Mesenchymal stem cell (in vitro differentiated cells and primary cell): Measurements from ENCODE around the gene SLCO1C1.

Experiments
- DNase-seq: peaks from one replicate; pipeline ENCODE4 v3.0.0-alpha.2; 2013
- H2AFZ ChIP-seq: one replicate; pipeline ENCODE4 v1.6.1; 2013; ENCODE audit warnings: low read depth, mild to moderate bottlenecking, control low read depth, inconsistent platforms, low read length, moderate library complexity
- H2AK5ac ChIP-seq: 2 replicates; pipeline ENCODE4 v1.6.1; 2013; ENCODE audit warnings: low read length, moderate library complexity, mild to moderate bottlenecking, inconsistent platforms; ENCODE audit not compliant: severe bottlenecking
- H2BK120ac ChIP-seq: one replicate; pipeline ENCODE4 v1.6.1; 2013; ENCODE audit warnings: low read depth, mild to moderate bottlenecking, inconsistent platforms, low read length, moderate library complexity
- H2BK12ac ChIP-seq, 2 experiments: one replicate each; pipeline ENCODE4 v1.6.1; 2013; ENCODE audit warnings: inconsistent platforms in 2 of 2, low read length in 2 of 2, mild to moderate bottlenecking in 2 of 2, moderate library complexity in 2 of 2, control low read depth in 1 of 2
- H2BK15ac ChIP-seq: one replicate; pipeline ENCODE4 v1.6.1; 2013; ENCODE audit warnings: mild to moderate bottlenecking, low read depth, inconsistent platforms; ENCODE audit not compliant: poor library complexity, severe bottlenecking
- H2BK5ac ChIP-seq: 2 replicates; pipeline ENCODE4 v1.6.1; 2013; ENCODE audit warnings: low read depth, mild to moderate bottlenecking, low read length, control low read depth, inconsistent platforms; ENCODE audit not compliant: poor library complexity, severe bottlenecking
- H3K14ac ChIP-seq, 2 experiments: one replicate each; pipeline ENCODE4 v1.6.1; 2013; ENCODE audit warnings: inconsistent platforms in 2 of 2, low read length in 2 of 2, control low read depth in 1 of 2, mild to moderate bottlenecking in 1 of 2, moderate library complexity in 1 of 2
- H3K18ac ChIP-seq, 2 experiments: one replicate each; pipeline ENCODE4 v1.6.1; 2013; ENCODE audit warnings: inconsistent platforms in 2 of 2, low read length in 2 of 2, control low read depth in 1 of 2, low read depth in 1 of 2, mild to moderate bottlenecking in 1 of 2
- H3K23ac ChIP-seq, 2 experiments: one replicate each; pipeline ENCODE4 v1.6.1; 2013; ENCODE audit warnings: inconsistent platforms in 2 of 2, low read length in 2 of 2, mild to moderate bottlenecking in 2 of 2, moderate library complexity in 2 of 2, control low read depth in 1 of 2
- H3K27ac ChIP-seq: 2 replicates; pipeline ENCODE4 v1.5.1; 2013; ENCODE audit warnings: mild to moderate bottlenecking, moderate library complexity, low read length, control low read depth, inconsistent platforms; ENCODE audit not compliant: poor library complexity, severe bottlenecking
- H3K27me3 ChIP-seq, 2 experiments: 2 replicates each; pipeline versions ENCODE4 v1.6.1 to v1.7.0; 2013; ENCODE audit warnings: low read length in 2 of 2, mild to moderate bottlenecking in 2 of 2, moderate library complexity in 2 of 2, control low read depth in 1 of 2, inconsistent platforms in 1 of 2; ENCODE audit not compliant: control insufficient read depth in 1 of 2, insufficient read depth in 1 of 2
- H3K36me3 ChIP-seq, 2 experiments: 2 replicates each; pipeline versions ENCODE4 v1.6.1 to v1.7.0; 2013; ENCODE audit warnings: low read length in 2 of 2, control low read depth in 1 of 2, inconsistent platforms in 1 of 2, low read depth in 1 of 2, mild to moderate bottlenecking in 1 of 2; ENCODE audit not compliant: insufficient read depth in 2 of 2, control insufficient read depth in 1 of 2
- H3K4ac ChIP-seq, 2 experiments: one replicate each; pipeline ENCODE4 v1.6.1; 2013; ENCODE audit warnings: inconsistent platforms in 2 of 2, low read length in 2 of 2, mild to moderate bottlenecking in 2 of 2, moderate library complexity in 2 of 2, control low read depth in 1 of 2, low read depth in 1 of 2
- H3K4me1 ChIP-seq: 2 replicates; pipeline ENCODE4 v1.6.1; 2013; ENCODE audit warnings: low read depth, low read length, control low read depth; ENCODE audit not compliant: control insufficient read depth, insufficient read depth
- H3K4me2 ChIP-seq: 2 replicates; pipeline ENCODE4 v1.6.1; 2013; ENCODE audit warnings: low read length, mild to moderate bottlenecking, inconsistent platforms; ENCODE audit not compliant: poor library complexity, severe bottlenecking
- H3K4me3 ChIP-seq, 2 experiments: 2 replicates each; pipeline versions ENCODE4 v1.5.1 to v1.7.0; 2013; ENCODE audit warnings: low read length in 2 of 2, mild to moderate bottlenecking in 2 of 2, control low read depth in 1 of 2, low read depth in 1 of 2; ENCODE audit not compliant: insufficient read depth in 1 of 2
- H3K79me1 ChIP-seq: replicated peaks from 2 replicates; pipeline ENCODE4 v1.6.1; 2013; ENCODE audit warnings: mild to moderate bottlenecking, control low read depth, low read length, inconsistent platforms; ENCODE audit not compliant: poor library complexity, severe bottlenecking
- H3K9ac ChIP-seq: 2 replicates; pipeline ENCODE4 v1.7.0; 2013; ENCODE audit warnings: mild to moderate bottlenecking, low read length, moderate library complexity
- H3K9me3 ChIP-seq: 2 replicates; pipeline ENCODE4 v1.7.0; 2013; ENCODE audit warnings: mild to moderate bottlenecking, low read length; ENCODE audit not compliant: control insufficient read depth
- H4K8ac ChIP-seq: one replicate; pipeline ENCODE4 v1.6.1; 2013; ENCODE audit warnings: inconsistent platforms, mild to moderate bottlenecking, low read length, moderate library complexity
- H4K91ac ChIP-seq: one replicate; pipeline ENCODE4 v1.6.1; 2013; ENCODE audit warnings: mild to moderate bottlenecking, low read length, inconsistent platforms
- WGBS: methylation state at CpG from one replicate; pipeline ENCODE4 v1.1.7; 2013; ENCODE audit warnings: mixed read lengths; 5-methylcytosine and 5-hydroxymethylcytosine counted together

SLCO1C1 gene

DNA sequence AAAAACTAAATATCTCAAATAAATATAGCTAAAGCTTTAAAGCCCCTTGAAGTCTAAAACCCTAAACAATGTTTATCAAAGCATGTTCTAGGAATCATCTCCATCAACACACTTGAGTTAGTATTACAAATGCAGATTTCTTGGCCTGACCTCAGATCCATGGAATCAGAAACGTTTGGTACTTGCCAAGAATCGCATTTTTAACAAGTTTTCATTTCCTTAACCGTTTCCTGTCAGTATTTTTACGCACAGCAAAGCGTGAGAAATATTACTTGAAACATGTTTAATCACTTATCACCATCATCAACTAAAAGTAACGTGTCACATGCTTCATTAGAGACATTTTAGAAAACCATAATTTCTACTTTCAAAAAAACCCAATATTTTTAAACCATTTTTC, 9.7 kb downstream of the SLCO1C1 start:
- H3K9me3 ChIP-seq = no peaks in the 10 kb centered on the region
- H3K4me2 ChIP-seq = no peak overlapping the region
- no peaks in the 10 kb centered on the region for H3K27me3 ChIP-seq
- H3K36me3 ChIP-seq = no peaks in the 10 kb centered on the region
- no peak overlapping the region for H2AK5ac ChIP-seq
- no peaks in the 10 kb centered on the region for H3K79me1 ChIP-seq
- 77% methylated on average over 6 of the region's 6 CpGs for WGBS
- H3K4me3 ChIP-seq = no peak overlapping the region
- H2BK12ac ChIP-seq = no peak overlapping the region
- no peak overlapping the region for H3K18ac ChIP-seq
- no peak overlapping the region for H3K27ac ChIP-seq
- no peak overlapping the region for H2BK120ac ChIP-seq
- H4K8ac ChIP-seq = no peak overlapping the region
- H3K4me1 ChIP-seq = no peaks in the 10 kb centered on the region
- DNase-seq = no peak
- H2BK15ac ChIP-seq = no peak overlapping the region
- no peak overlapping the region for H3K23ac ChIP-seq
- no peak overlapping the region for H3K4ac ChIP-seq
- H3K14ac ChIP-seq = no peak overlapping the region
- no peak overlapping the region for H2AFZ ChIP-seq
- no peak overlapping the region for H3K9ac ChIP-seq
- no peak overlapping the region for H2BK5ac ChIP-seq
- no peak overlapping the region for H4K91ac ChIP-seq

DNA sequence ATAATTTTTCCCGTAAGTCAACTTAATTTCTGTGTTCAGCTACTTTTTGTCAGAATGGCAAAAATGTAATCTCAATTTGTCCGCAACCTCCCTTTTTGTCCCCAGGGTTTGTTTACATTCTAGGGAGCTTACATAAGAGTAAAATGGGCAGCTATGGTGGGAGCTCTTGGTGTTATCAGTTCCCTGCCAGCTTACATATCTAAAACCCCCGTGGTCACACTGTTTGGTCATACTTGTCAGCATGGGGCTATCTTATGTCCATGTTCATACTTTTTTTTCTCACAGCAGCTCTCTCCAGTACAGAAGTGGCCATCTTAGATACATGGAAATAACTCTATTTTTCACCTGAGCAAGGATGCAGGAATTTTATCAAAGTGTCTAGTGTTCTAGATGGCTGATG, 16.7 kb downstream of the SLCO1C1 start:
- Histone ChIP-seq H3K36me3 (no peaks in the 10 kb centered on the region), H2AFZ (no peak overlapping the region), H3K79me1 (no peaks in the 10 kb centered on the region), H3K9me3 (no peaks in the 10 kb centered on the region), H2BK5ac (no peak overlapping the region), H2BK120ac (no peak overlapping the region), H2BK12ac (no peak overlapping the region), H3K4me1 (no peaks in the 10 kb centered on the region), H3K14ac (no peak overlapping the region), H3K4me2 (no peak overlapping the region), H2AK5ac (no peak overlapping the region), H3K23ac (no peak overlapping the region), H3K9ac (no peak overlapping the region), H3K27me3 (no peaks in the 10 kb centered on the region), H4K91ac (no peak overlapping the region), H3K18ac (no peak overlapping the region), H2BK15ac (no peak overlapping the region), H3K4me3 (no peak overlapping the region), H4K8ac (no peak overlapping the region), H3K4ac (no peak overlapping the region), H3K27ac (no peak overlapping the region)
- no peak for DNase-seq
- 67% methylated on average over 3 of the region's 3 CpGs for WGBS

DNA sequence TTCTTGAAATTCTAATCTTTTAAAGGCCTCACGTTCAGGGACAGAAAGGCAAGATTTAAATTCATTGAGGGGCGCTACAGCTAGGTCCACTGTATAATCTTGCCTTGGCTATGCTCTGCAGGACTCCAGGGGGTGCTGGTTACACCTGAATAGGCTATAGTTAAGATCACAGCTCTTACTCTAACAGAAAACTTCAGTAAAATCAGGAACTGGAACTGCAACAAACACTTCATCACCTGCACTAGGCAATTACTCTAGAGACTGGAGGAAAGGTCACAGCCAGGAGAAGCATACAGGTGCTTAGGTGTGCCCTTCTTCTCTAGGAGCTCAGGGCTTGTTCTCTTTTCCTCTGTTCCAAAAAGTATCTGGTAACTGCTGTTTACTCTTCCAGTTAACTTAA, 20.9 kb downstream of the SLCO1C1 start:
- H3K27me3 ChIP-seq = no peaks in the 10 kb centered on the region
- no peaks in the 10 kb centered on the region for H3K79me1 ChIP-seq
- no peaks in the 10 kb centered on the region for H3K36me3 ChIP-seq
- H2BK12ac ChIP-seq = no peak overlapping the region
- no peak overlapping the region for H2BK120ac ChIP-seq
- no peak overlapping the region for H2BK5ac ChIP-seq
- no peak overlapping the region for H3K4ac ChIP-seq
- H3K9ac ChIP-seq = no peak overlapping the region
- H3K4me1 ChIP-seq = no peaks in the 10 kb centered on the region
- no peak overlapping the region for H4K91ac ChIP-seq
- DNase-seq = no peak
- no peak overlapping the region for H3K4me3 ChIP-seq
- H3K14ac ChIP-seq = no peak overlapping the region
- H2AFZ ChIP-seq = no peak overlapping the region
- H3K27ac ChIP-seq = no peak overlapping the region
- H3K18ac ChIP-seq = no peak overlapping the region
- H3K4me2 ChIP-seq = no peak overlapping the region
- no peak overlapping the region for H2BK15ac ChIP-seq
- H3K9me3 ChIP-seq = no peaks in the 10 kb centered on the region
- no peak overlapping the region for H3K23ac ChIP-seq
- WGBS = 11% methylated on average over 2 of the region's 2 CpGs
- H4K8ac ChIP-seq = no peak overlapping the region
- no peak overlapping the region for H2AK5ac ChIP-seq

DNA sequence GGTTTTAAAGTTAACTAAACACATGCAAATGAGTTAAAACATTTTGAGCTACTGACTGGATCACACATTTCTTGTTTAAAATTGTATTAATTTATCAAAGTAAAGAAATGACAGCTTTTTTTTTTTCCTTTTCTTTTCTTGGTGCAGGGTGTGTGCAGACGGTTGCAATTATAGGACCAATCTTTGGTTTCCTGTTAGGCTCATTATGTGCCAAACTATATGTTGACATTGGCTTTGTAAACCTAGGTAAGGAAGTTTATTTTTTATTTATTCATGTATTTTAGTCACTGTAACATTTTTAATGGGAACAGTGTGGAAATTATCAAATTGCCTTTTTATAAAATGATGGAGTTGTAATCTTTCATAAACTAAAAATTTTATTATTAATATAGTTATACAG, 21.9 kb downstream of the SLCO1C1 start:
- H3K9ac ChIP-seq = no peak overlapping the region
- H4K8ac ChIP-seq = no peak overlapping the region
- no peak overlapping the region for H2AFZ ChIP-seq
- H3K4me2 ChIP-seq = no peak overlapping the region
- no peak for DNase-seq
- no peaks in the 10 kb centered on the region for H3K9me3 ChIP-seq
- no peaks in the 10 kb centered on the region for H3K36me3 ChIP-seq
- H3K79me1 ChIP-seq = no peaks in the 10 kb centered on the region
- H2BK5ac ChIP-seq = no peak overlapping the region
- no peak overlapping the region for H4K91ac ChIP-seq
- no peaks in the 10 kb centered on the region for H3K4me1 ChIP-seq
- no peak overlapping the region for H3K18ac ChIP-seq
- no peak overlapping the region for H3K14ac ChIP-seq
- H2AK5ac ChIP-seq = no peak overlapping the region
- H3K4me3 ChIP-seq = no peak overlapping the region
- H2BK15ac ChIP-seq = no peak overlapping the region
- H2BK120ac ChIP-seq = no peak overlapping the region
- no peak overlapping the region for H3K27ac ChIP-seq
- H2BK12ac ChIP-seq = no peak overlapping the region
- H3K23ac ChIP-seq = no peak overlapping the region
- no peak overlapping the region for H3K4ac ChIP-seq
- WGBS = no CpG with 5 or more reads among the region's 1 CpG
- H3K27me3 ChIP-seq = no peaks in the 10 kb centered on the region
